Suprapubic skin (tissue), 4 donors: ENCODE measurements around the gene RGL3. TPM values are rescaled to one million over a fixed set of nuclear protein-coding genes. Genes with fewer than 3 reads are reported as not detected.
"Not testable (repeated sequence)": the region's sequence is repeated elsewhere in the genome, so short reads cannot be mapped to it uniquely, and the experiment has no call there.

ENCODE experiments used
- DNase-seq, 2 donors: peaks; one replicate each; pipeline ENCODE4 v3.0.0-alpha.2; 2019; ENCODE audit warnings: low spot score in 2 of 2
- H3K27ac ChIP-seq: fragments of 200-600 bp; sonication (generic); one replicate; pipeline ENCODE4 v1.5.1; 2019
- H3K27me3 ChIP-seq: fragments of 200-600 bp; sonication (generic); one replicate; pipeline ENCODE4 v1.5.1; 2019
- H3K36me3 ChIP-seq: fragments of 200-600 bp; sonication (generic); one replicate; pipeline ENCODE4 v1.5.1; 2019
- H3K4me1 ChIP-seq: fragments of 200-600 bp; sonication (generic); one replicate; pipeline ENCODE4 v1.5.1; 2019
- H3K4me3 ChIP-seq: fragments of 200-600 bp; sonication (generic); one replicate; pipeline ENCODE4 v1.5.1; 2019; ENCODE audit warnings: mild to moderate bottlenecking
- H3K9me3 ChIP-seq: fragments of 200-600 bp; sonication (generic); one replicate; pipeline ENCODE4 v1.5.1; 2019
- CTCF ChIP-seq, 2 donors: fragments of 200-600 bp in 1 of 2; fragments of 450-650 bp in 1 of 2; sonication (generic) in 1 of 2; IDR thresholded peaks; one replicate each; pipeline ENCODE4 v1.5.1; 2016 to 2019; ENCODE audit warnings: antibody characterized with exemption in 2 of 2, mild to moderate bottlenecking in 1 of 2, moderate library complexity in 1 of 2
- EP300 ChIP-seq: sonication (generic); formaldehyde crosslinking; IDR thresholded peaks from one replicate; pipeline ENCODE4 v1.6.1; 2017; ENCODE audit warnings: antibody characterized with exemption
- POLR2A ChIP-seq, 2 donors: fragments of 450-650 bp; IDR thresholded peaks; one replicate each; pipeline ENCODE4 v1.6.1; 2017; ENCODE audit warnings: antibody characterized with exemption in 2 of 2, mild to moderate bottlenecking in 2 of 2, moderate library complexity in 2 of 2
- POLR2AphosphoS5 ChIP-seq, 3 donors: sonication (generic); formaldehyde crosslinking; IDR thresholded peaks; one replicate each; pipeline ENCODE4 v1.6.1; 2017; ENCODE audit warnings: antibody characterized with exemption in 3 of 3
- WGBS: methylation state at CpG from one replicate; pipeline ENCODE4 v1.1.5; 2018; 5-methylcytosine and 5-hydroxymethylcytosine counted together
- total RNA-seq, 4 donors: library from RNA; depleted of rRNA; stranded (reverse); fragments of >200 nt; gene quantifications; one replicate each; pipeline ENCODE4 v1.1.0, GENCODE V29; 2016

Gene RGL3
- total RNA-seq, 4 donors from 2014 or later, result 1.4 to 4.3 (median 3.5) TPM

GRCh38 chr19:11382898-11383705 is 36.0 kb downstream of the RGL3 start:
- H3K4me1 ChIP-seq, result peaks cover 51% of the 10 kb centered on the region
- under 1% methylated on average over 39 of the region's 65 CpGs for WGBS
- peak in 1 of 2 donors; percentile 75 for DNase-seq
- TF ChIP-seq POLR2A (IDR thresholded peaks at IDR 0.05), result no peak
- no peak for TF ChIP-seq EP300
- TF ChIP-seq POLR2AphosphoS5 (IDR thresholded peaks at IDR 0.05), result no peak
- peak; percentile 9 to 69 for TF ChIP-seq CTCF (IDR thresholded peaks at IDR 0.05)
- peak overlapping the region; percentile 46 for H3K4me3 ChIP-seq
- H3K36me3 ChIP-seq, result no peaks in the 10 kb centered on the region
- H3K27me3 ChIP-seq, result peaks cover 21% of the 10 kb centered on the region
- H3K9me3 ChIP-seq, result no peaks in the 10 kb centered on the region
- H3K27ac ChIP-seq, result no peak overlapping the region

DNA sequence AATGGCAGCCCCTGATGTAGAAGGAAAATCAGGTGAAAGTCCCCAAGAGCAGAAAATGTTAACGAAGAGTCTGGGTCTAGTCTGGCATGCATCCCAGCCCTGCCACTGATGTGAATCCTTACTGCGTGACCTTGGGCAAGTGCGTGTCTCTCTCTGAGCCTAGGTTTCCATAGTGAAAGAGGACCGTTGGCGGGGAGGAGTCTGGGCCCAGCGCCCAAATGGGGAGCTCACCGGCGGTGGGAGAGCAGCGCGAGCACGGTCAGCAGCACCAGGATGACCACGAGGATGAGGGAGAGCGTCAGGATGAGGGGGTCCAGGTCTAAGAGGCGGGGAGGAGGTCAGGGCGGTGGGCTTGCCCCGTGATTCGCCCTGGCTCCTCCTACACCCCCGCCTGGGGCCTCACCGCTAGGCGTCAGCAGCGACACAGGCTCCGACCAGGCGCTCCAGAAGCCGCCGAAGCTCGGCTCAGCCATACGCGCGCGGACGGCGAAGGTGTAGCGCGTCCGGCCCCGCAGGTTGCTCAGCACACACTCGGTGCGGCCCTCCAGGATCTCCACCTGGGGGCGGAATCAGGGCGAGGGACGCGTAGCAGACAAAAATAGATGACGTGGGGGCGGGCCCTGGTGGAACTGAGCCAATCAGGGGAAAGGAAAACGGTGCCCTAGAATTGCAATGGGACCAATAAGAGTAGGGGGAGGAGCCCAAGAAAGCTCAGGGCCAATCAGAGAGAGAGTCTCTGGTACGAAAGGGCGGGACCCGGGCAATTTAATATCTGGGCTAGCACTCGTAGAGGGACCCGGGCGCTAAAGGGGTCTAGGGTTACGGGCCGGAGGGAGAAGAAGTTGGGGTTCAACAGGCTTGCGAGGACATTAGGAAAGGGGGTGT is 38.2 kb downstream of the RGL3 start:
- H3K36me3 ChIP-seq, result no peaks in the 10 kb centered on the region

GRCh38 chr19:11379857-11380350 is 39.2 kb downstream of the RGL3 start:
- no peak overlapping the region for H3K4me3 ChIP-seq

More for the DNA sequence above, 38.2 kb downstream of the RGL3 start:
- Histone ChIP-seq H3K27ac (peak overlapping the region; percentile 80), H3K27me3 (peaks cover 21% of the 10 kb centered on the region), H3K4me1 (peaks cover 71% of the 10 kb centered on the region), H3K9me3 (no peaks in the 10 kb centered on the region), H3K4me3 (peak overlapping the region; percentile 73)
- no peak for TF ChIP-seq EP300
- peak in 1 of 3 donors; percentile 76 for TF ChIP-seq POLR2AphosphoS5 (IDR thresholded peaks at IDR 0.05)
- TF ChIP-seq POLR2A (IDR thresholded peaks at IDR 0.05), result peak in 1 of 2 donors; percentile 45
- peak; percentile 33 to 83 for TF ChIP-seq CTCF (IDR thresholded peaks at IDR 0.05)
- DNase-seq, result peak; percentile 97
- 1% methylated on average over 36 of the region's 54 CpGs for WGBS

GRCh38 chr19:11379269-11379845 is 39.8 kb downstream of the RGL3 start:
- not testable (repeated sequence) for DNase-seq, H3K27ac ChIP-seq, H3K36me3 ChIP-seq, H3K9me3 ChIP-seq, H3K4me3 ChIP-seq
- Histone ChIP-seq H3K4me1 (peaks cover 77% of the 10 kb centered on the region), H3K27me3 (peaks cover 21% of the 10 kb centered on the region)
- WGBS, result 90% methylated on average over 14 of the region's 14 CpGs

More at GRCh38 chr19:11379857-11380350, 39.2 kb downstream of the RGL3 start:
- H3K36me3 ChIP-seq, result no peaks in the 10 kb centered on the region
- peaks cover 21% of the 10 kb centered on the region for H3K27me3 ChIP-seq
- peaks cover 79% of the 10 kb centered on the region for H3K4me1 ChIP-seq
- H3K9me3 ChIP-seq, result no peaks in the 10 kb centered on the region
- TF ChIP-seq POLR2A (IDR thresholded peaks at IDR 0.05), result no peak
- no peak for TF ChIP-seq POLR2AphosphoS5 (IDR thresholded peaks at IDR 0.05)
- TF ChIP-seq EP300, result no peak
- no peak for TF ChIP-seq CTCF (IDR thresholded peaks at IDR 0.05)
- 92% methylated on average over 7 of the region's 7 CpGs for WGBS
- no peak for DNase-seq
- no peak overlapping the region for H3K27ac ChIP-seq

DNA sequence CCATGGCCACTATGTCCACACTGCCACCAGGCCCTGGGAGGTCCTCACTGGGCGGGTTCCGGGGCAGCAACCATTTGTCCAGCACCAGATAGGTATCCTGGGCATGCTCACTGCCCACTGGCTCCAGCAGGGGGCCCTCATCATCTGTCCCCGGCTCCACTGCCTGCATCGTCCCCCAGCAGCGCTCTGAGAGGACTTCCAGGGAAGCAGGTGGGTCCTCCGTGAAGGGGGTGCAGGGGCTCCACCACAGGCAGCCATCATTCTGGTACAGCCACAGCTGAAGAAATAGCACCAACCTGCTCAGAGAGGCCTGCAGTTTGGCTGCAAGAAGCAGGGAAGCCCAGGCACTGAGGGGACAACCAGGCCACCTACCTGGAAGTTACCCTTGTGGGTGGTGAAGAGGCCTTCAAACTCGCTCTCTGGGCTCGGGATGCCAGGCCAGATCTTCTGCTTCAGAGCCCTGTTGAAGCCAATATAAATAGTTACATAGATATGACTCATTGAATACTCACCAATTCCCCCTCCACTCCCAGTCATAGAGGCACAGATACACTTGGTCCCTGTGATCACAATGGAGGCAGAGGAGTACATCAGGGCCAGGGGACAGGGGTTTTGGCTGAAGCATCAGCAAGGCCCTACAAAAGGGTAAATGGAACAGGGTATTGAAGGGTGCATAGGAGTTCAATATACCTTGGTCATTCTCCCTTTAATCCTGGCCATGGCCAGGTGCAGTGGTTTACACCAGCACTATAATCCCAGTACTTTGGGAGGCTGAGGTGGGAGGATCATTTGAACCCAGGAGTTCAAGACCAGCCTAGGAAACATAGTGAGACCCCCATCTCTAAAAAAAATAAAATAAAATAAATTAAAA is 40.6 kb downstream of the RGL3 start:
- H3K4me3 ChIP-seq, result no peak overlapping the region
- no peak for TF ChIP-seq EP300
- no peak for TF ChIP-seq POLR2AphosphoS5 (IDR thresholded peaks at IDR 0.05)
- peak in 1 of 2 donors; percentile 40 for TF ChIP-seq CTCF (IDR thresholded peaks at IDR 0.05)
- peaks cover 17% of the 10 kb centered on the region for H3K27me3 ChIP-seq
- H3K9me3 ChIP-seq, result no peaks in the 10 kb centered on the region
- WGBS, result 48% methylated on average over 2 of the region's 8 CpGs
- H3K4me1 ChIP-seq, result peaks cover 76% of the 10 kb centered on the region
- no peak for DNase-seq
- no peaks in the 10 kb centered on the region for H3K36me3 ChIP-seq
- no peak overlapping the region for H3K27ac ChIP-seq
